Measurements from ENCODE around the gene TMEM17. TPM values are rescaled to one million over a fixed set of nuclear protein-coding genes. Genes with fewer than 3 reads are reported as not detected.
A peak's percentile ranks its signal among the peaks of the same experiment; 100 is the strongest.

TMEM17 gene
- total RNA-seq, 1 donor from 2014 or later: 4.2 TPM

DNA sequence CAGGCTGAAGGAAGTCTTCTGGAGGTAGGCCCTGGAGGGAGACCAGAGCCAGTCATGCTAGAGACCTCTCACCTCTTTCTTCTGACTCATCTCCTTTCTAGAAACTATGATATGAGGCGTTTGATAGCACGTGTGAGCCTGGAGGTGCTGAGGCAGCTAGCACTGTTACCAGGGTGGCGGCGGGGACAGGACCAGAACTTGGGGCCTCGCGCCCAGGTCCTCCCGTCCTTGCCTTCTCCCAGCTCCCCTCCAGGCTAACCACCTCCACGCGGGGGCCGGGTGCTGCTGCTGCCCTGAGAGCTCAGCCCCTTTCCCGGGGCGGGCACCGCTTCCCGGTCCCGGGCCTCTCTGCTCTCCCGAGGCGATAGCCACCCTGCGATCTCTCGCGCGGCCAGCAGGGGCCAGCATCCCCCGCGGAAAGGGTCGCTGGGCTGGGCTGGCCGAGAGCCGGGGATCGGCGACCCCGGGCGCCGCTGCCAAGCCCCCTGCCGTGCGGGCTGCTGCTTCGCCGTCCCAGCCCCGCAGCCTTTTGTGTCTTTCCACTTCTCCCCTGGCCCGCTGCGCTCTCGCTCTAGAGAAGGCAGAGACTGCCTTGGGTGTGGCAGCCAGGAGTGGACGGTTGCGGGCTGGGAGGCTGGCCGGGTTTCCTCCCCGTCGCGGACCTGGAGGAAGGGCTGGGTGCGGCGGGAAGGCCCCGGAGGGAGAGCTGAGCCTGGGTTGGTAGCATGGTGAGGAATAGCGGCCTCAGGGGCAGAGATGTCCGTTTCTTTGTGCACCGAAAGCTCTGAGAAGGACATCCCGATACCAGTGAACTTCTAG, 49.1 kb downstream of the TMEM17 start:
- H3K36me3 Mint-ChIP-seq: no peaks in the 10 kb centered on the region
- TF ChIP-seq, protein P1, sequence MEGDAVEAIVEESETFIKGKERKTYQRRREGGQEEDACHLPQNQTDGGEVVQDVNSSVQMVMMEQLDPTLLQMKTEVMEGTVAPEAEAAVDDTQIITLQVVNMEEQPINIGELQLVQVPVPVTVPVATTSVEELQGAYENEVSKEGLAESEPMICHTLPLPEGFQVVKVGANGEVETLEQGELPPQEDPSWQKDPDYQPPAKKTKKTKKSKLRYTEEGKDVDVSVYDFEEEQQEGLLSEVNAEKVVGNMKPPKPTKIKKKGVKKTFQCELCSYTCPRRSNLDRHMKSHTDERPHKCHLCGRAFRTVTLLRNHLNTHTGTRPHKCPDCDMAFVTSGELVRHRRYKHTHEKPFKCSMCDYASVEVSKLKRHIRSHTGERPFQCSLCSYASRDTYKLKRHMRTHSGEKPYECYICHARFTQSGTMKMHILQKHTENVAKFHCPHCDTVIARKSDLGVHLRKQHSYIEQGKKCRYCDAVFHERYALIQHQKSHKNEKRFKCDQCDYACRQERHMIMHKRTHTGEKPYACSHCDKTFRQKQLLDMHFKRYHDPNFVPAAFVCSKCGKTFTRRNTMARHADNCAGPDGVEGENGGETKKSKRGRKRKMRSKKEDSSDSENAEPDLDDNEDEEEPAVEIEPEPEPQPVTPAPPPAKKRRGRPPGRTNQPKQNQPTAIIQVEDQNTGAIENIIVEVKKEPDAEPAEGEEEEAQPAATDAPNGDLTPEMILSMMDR (conservative IDR thresholded peaks at IDR 0.05): peak; percentile 98
- H3K27ac Mint-ChIP-seq: peak overlapping the region; percentile 9
- peak overlapping the region; percentile 78 for H3K4me3 Mint-ChIP-seq
- no peaks in the 10 kb centered on the region for H3K9me3 Mint-ChIP-seq
- peaks cover 7% of the 10 kb centered on the region for H3K4me1 Mint-ChIP-seq (ENCODE audit: unreplicated experiment)
- DNase-seq (ENCODE audit: extremely low spot score, unreplicated experiment): peak; percentile 92
- H3K27me3 Mint-ChIP-seq: no peaks in the 10 kb centered on the region

DNA sequence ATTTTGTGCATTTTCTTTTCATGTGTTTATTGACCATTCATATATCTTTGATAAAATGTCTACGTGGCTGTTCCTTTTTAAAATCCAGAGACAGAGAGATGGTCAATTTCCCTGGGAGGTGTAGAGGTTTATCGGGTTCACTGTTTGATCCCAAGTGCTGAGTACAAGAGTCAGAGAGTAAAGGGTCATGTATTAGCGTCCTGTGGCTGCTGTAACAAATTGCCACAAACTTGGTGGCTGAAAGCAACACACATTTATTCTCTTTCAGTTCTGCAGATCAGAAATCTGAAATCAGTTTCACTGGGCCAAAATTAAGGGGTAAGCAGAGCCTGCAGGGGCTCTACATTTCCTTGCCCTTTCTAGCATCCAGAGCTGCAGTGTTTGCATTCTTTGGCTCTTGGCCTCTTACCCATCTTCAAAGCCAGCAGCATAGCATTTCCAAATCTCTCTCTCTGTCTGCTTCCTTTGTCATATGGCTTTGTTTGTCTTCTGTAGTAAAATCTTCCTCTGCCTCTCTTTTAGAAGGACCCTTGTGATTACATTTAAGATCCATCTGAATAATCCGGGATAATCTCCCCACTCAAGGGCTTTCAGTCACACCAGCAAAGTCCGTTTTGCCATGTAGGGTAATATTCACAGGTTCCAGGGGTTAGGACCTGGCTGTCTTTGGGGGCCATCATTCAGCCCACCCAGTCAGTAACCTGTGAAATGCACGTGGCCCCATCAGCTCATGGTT, 49.9 kb downstream of the TMEM17 start:
- TF ChIP-seq, protein P1 (conservative IDR thresholded peaks at IDR 0.05): no peak
- Mint-ChIP-seq H3K36me3 (no peaks in the 10 kb centered on the region), H3K27ac (no peak overlapping the region), H3K27me3 (no peaks in the 10 kb centered on the region), H3K4me3 (peak overlapping the region; percentile 45), H3K4me1 (ENCODE audit: unreplicated experiment) (peaks cover 7% of the 10 kb centered on the region), H3K9me3 (no peaks in the 10 kb centered on the region)
- no peak for DNase-seq (ENCODE audit: extremely low spot score, unreplicated experiment)

DNA sequence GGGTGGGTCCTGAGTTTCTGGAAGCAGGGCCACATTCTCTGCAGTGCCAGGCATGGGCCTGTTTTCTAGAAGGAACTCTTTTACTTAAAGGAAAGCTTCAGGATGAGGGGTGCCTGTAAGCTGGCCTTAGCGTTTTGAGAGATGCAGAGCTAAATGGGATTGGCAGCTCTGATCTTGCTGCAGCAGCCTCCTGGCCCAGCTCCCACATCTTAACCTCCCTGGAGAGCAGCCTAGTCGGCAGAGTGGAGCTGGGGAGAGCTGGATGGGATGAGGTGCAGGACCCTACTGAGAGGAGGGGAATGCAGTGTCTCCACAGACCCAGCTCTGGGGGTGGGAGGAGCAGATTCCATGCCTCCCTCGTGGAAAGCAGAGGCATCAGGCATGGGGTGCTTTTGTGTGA, 52.0 kb downstream of the TMEM17 start:
- H3K36me3 Mint-ChIP-seq: no peaks in the 10 kb centered on the region
- TF ChIP-seq, protein P1 (conservative IDR thresholded peaks at IDR 0.05): no peak
- H3K4me3 Mint-ChIP-seq: no peak overlapping the region
- no peaks in the 10 kb centered on the region for H3K27me3 Mint-ChIP-seq
- H3K4me1 Mint-ChIP-seq (ENCODE audit: unreplicated experiment): peaks cover 3% of the 10 kb centered on the region
- H3K27ac Mint-ChIP-seq: no peak overlapping the region
- no peaks in the 10 kb centered on the region for H3K9me3 Mint-ChIP-seq
- no peak for DNase-seq (ENCODE audit: extremely low spot score, unreplicated experiment)

DNA sequence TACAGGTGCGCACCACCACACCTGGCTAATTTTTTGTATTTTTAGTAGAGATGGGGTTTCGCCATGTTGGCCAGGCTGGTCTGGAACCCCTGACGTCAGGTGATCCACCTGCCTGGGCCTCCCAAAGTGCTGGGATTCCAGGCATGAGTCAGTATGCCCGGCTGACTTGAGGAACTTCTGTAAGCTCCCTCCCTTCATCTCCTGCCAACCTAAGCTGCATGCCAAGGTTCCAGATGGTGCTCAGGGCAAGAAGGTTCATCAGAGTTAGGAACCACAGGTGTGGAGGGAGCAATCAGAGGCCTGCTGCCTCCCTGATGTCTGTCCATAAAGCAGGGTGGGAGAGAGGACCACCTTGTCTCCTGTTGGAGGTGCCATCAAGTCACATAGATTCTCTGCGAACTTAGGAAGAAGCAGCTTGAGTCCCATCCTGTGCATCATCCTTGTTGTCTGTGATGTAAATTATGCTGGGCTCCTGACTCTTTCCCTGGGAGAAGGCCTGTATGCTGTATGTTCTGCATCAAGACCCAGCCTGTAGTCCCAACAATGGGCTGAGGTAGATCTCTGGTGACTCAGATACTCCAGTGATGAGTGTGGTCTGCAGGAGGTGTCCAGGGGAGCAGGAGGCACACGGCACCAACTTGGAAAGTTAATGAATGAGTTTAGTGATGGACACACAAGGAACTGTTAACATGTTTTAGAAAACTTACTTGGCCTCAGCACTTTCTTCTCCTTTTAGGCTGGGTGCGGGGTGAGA, 53.1 kb downstream of the TMEM17 start:
- Mint-ChIP-seq H3K4me3 (no peak overlapping the region), H3K27me3 (no peaks in the 10 kb centered on the region), H3K27ac (no peak overlapping the region), H3K9me3 (no peaks in the 10 kb centered on the region), H3K36me3 (no peaks in the 10 kb centered on the region), H3K4me1 (ENCODE audit: unreplicated experiment) (no peaks in the 10 kb centered on the region)
- DNase-seq (ENCODE audit: extremely low spot score, unreplicated experiment): no peak
- TF ChIP-seq, protein P1 (conservative IDR thresholded peaks at IDR 0.05): no peak

DNA sequence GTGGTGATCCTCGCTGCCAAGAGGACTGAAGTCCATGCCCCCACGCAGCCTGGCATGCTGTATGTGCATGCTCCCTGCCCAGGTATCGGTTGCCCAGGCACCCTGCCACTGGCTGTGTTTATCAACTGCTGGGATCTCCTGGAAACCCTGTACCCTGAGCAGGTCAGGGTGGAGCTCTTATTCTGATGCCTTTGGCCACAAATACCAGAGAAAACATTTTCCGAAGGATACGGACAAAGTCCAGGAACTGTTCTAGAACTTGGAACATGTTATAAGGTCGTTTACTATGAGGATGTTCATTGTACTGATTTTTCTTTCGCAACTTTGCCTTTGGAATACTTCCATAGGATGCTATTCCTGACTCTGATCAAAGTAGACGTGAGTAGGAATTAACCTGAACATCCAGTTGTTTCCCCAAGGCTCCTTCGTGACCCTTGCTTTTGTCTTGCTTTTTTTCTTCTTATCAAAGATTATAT, 55.2 kb downstream of the TMEM17 start:
- H3K4me1 Mint-ChIP-seq (ENCODE audit: unreplicated experiment): no peaks in the 10 kb centered on the region
- no peak overlapping the region for H3K27ac Mint-ChIP-seq
- TF ChIP-seq, protein P1 (conservative IDR thresholded peaks at IDR 0.05): no peak
- H3K4me3 Mint-ChIP-seq: no peak overlapping the region
- H3K9me3 Mint-ChIP-seq: no peaks in the 10 kb centered on the region
- DNase-seq (ENCODE audit: extremely low spot score, unreplicated experiment): no peak
- H3K36me3 Mint-ChIP-seq: no peaks in the 10 kb centered on the region
- H3K27me3 Mint-ChIP-seq: peaks cover 5% of the 10 kb centered on the region

All from type B pancreatic cell (in vitro differentiated cells).